GM21619 (cell line): ENCODE measurements around the gene ZBTB20.
"Not testable (repeated sequence)": the region's sequence is repeated elsewhere in the genome, so short reads cannot be mapped to it uniquely, and the experiment has no call there.

ENCODE experiments used
- ATAC-seq: cut with Tn5 transposase; IDR thresholded peaks from one replicate; pipeline ENCODE4 v1.9.1; 2021; ENCODE audit not compliant: unreplicated experiment

The ZBTB20 gene

DNA sequence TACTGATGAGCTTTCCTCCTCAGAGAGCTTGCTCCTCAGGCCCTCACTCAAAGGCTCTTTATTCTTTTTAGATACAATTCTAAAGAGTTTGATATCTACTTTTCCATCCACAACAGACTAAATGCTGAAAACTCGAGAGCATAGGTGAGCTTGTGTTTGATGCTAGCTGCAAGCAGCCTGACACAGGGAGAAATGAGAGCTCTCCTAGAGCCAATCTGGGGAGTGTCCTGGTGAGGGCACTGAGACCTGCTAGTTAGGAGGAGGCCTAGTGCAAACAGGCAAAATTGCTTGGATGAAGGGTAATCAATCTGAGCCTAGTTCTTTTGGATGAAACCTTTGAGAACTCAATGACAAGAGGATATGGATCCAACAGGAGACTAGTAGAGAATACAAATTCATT is 300.8 kb downstream of the ZBTB20 start:
- ATAC-seq, result no peak

- no peak for ATAC-seq
Measured at GRCh38 chr3:114841515-114841914, 305.6 kb downstream of the ZBTB20 start.

- no peak for ATAC-seq
Measured at GRCh38 chr3:114839476-114839875, 307.6 kb downstream of the ZBTB20 start.

DNA sequence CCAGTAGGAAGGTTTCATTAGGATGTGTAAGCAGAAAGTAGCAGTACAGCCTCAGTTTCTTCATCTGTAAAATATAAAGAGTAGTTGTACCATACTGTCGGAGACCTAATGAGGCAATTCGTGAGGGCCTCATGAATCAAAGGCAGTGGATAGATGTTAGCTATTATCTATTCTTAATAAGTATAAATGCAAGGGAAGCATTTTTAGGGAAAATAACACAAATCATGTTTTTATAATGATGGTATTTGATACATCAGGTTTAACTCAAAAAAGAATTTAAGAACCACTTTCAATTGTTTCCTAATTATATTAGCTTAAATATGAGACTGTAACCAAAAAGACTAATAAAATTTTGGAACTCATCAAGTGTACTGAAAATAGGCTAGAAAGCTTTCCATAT is 309.1 kb downstream of the ZBTB20 start:
- no peak for ATAC-seq

DNA sequence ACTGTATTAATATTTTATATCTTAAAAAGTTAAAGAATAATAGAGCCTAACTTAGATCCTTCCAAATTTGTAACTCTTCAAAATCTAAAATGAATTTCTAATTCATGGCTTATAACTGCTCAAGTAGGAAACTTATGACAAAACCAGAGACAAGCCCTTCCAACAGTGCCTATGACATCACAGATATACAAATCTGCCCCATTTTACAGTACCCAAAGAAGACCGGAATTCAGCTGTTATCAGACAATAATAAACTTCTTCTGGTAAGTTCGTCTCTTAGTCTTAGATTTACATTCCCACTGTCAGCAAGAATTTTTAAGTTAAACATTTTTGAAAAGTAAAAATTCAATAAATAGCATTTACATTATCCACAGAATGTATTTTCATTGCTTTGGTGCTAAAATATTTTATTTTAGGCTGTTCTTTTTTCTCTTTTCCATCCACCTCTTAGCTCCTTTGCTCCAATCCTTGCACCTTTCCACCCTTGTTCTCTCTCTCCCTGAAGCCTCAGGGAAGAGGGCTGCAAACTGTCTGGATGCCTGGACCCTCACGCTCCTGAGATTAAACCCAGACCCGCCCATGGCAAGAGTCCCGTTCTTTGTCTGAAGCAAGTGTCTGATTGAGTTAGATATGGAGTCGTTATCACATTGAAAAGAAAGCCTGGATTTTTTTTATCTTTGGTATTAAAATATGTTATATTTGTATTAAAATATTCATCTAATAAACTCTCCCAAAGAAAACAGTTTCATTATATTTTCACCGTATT is 312.7 kb downstream of the ZBTB20 start:
- ATAC-seq, result no peak

GRCh38 chr3:114831861-114832260 is 315.2 kb downstream of the ZBTB20 start:
- ATAC-seq, result no peak

DNA sequence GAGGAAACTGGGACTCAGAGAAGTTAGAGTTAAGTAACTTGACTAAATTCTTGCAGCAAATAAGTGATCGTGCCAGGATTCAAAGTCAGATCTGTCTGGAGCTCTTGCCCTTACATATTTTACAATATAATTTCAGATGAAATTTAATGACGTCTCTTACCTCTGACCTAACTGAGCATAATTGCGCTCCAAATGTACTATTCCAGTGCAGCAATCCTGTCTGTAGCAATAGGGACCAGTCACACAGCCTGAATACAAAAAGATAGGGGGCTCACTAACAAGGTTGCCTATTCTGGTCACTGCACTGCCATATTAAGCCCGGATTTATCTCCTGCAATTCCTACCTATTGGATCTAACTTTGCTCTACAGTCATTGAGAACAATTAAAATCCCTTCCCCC is 316.4 kb downstream of the ZBTB20 start:
- no peak for ATAC-seq

DNA sequence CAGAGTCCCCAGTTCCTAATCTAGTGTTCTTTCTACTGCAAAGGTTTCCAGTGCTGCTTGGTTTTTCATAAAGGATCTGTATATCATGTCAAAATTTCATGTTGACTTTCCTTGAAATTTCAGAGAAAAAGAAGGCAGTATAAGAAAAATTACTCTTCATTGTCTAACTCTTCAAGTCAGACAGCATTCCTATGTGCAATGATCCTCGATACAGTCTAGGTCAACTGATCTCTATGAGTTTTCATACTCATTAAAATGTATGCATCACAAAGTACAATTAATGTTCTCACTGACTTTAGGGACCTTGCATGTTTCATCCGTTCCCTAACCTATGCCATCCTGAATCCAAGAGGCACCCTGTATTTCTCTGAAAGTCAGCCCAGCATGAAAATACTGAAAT is 317.3 kb downstream of the ZBTB20 start:
- no peak for ATAC-seq

- ATAC-seq, result no peak
Measured at GRCh38 chr3:114827495-114827894, 319.6 kb downstream of the ZBTB20 start.

GRCh38 chr3:114824014-114824413 is 323.1 kb downstream of the ZBTB20 start:
- ATAC-seq, result no peak

- ATAC-seq, result no peak
Measured at GRCh38 chr3:114823061-114823460, 324.0 kb downstream of the ZBTB20 start.

DNA sequence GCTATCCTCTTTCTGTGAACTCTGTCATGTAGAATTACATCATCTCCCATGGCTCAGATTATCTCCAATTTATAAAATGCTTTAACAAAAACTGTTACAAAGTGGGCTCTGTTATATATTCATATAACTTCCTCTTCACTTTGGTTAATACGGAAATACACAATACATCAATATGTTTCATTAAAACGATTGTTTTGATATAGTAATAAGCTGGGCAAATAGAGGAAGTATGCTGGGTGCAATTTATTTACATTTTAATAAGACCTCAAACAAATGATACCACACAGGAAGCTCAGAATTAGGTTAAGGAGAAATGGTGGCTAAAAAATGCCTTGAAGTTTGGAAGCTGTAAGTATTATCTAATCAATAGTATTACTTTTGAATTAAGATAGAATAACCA is 331.0 kb downstream of the ZBTB20 start:
- ATAC-seq, result no peak

DNA sequence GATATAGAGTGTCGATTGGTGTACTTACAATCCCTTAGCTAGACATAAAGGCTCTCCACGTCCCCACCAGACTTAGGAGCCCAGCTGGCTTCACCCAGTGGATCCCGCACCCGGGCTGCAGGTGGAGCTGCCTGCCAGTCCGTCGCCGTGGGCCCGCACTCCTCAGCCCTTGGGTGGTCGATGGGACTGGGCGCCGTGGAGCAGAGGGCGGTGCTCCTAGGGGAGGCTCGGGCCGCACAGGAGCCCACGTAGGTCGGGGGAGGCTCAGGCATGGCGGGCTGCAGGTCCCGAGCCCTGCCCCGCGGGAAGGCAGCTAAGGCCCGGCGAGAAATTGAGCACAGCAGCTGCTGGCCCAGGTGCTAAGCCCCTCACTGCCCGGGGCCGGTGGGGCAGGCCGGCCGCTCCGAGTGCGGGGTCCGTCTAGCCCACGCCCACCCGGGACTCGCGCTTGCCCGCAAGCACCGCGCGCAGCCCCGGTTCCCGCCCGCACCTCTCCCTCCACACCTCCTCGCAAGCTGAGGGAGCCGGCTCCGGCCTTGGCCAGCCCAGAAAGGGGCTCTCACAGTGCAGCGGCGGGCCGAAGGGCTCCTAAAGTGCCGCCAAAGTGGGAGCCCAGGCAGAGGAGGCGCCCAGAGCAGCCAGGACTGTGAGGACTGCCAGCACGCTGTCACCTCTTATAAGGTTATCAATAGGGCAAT is 334.4 kb downstream of the ZBTB20 start:
- not testable (repeated sequence) for ATAC-seq

DNA sequence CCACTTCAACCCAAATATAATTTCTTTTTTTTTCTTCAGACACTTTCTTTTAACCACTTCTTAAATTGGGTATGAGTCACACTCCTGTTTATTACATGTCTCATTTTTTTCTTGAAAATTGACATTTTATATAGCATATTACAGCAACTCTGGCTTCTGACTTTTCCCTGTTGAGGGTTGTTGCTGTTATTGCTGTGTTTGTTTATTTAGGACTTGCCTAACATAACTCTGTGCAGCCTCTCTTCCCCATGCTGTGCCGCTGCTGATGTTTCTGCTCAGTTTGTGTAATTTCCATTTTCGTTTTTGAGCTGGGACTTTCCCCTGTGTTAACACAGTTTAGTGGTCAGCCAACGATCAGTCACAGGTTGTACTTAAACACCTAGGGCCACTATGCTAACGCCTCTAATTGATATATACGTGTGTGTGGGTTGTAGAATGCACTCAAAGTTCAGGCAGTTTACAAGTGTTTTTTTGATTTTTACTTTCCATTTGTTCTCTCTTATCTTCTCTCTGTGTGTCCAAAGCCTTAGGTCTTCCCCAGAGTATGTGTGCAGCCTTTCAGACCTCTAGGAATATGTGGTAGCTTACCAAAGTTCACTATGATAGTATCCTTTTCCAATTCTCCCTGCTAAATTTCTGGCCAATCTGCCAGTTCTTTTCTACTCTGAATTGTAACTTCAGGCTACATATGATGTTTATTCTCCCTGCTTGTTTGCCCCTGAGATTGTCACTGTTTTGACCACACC is 337.2 kb downstream of the ZBTB20 start:
- ATAC-seq, result peak; percentile 100

GRCh38 chr3:114804099-114804498 is 343.0 kb downstream of the ZBTB20 start:
- no peak for ATAC-seq

- no peak for ATAC-seq
Measured at GRCh38 chr3:114803042-114803695, 343.9 kb downstream of the ZBTB20 start.

GRCh38 chr3:114800272-114801031 is 346.6 kb downstream of the ZBTB20 start:
- no peak for ATAC-seq

GRCh38 chr3:114799816-114800215 is 347.3 kb downstream of the ZBTB20 start:
- ATAC-seq, result no peak

DNA sequence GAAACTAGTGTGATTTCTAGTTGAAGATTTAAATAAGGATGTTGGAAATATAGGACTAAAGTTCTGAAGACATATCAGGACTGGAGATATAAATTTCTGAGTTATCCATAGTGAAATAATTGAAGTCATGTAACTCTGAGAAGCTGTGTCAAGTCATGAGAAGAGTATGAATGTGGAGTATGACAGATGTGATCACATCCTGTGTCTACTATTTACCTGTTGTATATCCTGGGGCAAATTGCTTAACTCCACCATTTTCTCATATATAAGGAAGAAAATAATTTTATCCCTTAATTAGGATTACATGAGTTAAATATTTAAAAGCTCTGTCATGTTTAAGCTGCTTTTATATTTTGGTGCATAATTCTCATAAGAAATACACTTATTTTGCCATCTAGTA is 350.3 kb downstream of the ZBTB20 start:
- ATAC-seq, result no peak

GRCh38 chr3:114794894-114795630 is 352.0 kb downstream of the ZBTB20 start:
- no peak for ATAC-seq
